Activated effector memory CD4-positive, alpha-beta T cell treated with anti-CD3 and anti-CD28 coated beads, Interleukin-2, amount 50 U/mL, for 16 hours (primary cell): ENCODE measurements around the gene CLSTN3.
A peak's percentile ranks its signal among the peaks of the same experiment; 100 is the strongest.

ENCODE experiments used
- DNase-seq: peaks from one replicate; pipeline ENCODE4 v3.0.0-alpha.2; 2020

The CLSTN3 gene

DNA sequence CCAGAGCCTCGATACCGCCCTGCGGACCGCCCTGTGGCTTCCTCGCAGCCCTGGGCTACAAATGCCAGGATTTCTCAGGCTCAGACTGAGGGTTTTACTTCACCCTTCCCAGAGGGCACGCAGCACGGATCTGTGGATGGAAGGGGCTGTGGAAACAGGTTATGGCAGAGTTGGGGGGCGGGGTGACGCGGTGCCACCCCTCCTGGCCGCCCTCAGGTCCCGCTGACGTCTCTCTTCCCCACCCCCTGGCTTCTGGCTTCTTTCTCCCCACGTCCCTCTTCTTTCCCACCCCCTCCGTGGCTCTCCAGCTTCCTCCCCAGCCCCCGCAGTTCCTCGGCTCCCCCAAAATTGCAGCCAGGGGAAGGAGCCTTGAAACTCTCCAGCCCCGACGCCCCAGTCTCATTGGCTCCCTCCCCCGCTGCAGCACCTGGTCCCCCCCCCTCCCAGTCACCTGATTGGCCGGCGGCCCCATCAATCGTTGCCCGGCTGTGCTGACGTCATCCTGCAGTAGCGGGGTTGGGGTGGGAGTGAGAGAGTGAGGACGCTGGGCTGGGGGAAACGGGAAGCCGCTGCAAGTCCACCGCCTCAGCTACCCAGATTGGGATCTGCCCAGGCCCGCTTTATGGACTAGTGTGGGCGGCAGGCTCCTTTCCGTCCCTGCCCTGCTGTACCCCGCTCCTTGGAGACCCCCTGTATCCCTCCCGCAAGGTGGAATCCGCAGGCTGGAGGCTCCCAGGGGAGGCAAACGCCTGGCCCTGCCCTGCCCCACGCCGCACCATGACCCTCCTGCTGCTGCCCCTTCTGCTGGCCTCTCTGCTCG is at the start of gene CLSTN3:
Gene CLSTN3 (plus strand): TSS at position 500 of the 820 bp plus-strand sequence. CDS start 278 bp downstream, at position 778.
- DNase-seq, result peak; percentile 94

GRCh38 chr12:7081037-7081436 is 49.1 kb upstream of the CLSTN3 start:
- no peak for DNase-seq

DNA sequence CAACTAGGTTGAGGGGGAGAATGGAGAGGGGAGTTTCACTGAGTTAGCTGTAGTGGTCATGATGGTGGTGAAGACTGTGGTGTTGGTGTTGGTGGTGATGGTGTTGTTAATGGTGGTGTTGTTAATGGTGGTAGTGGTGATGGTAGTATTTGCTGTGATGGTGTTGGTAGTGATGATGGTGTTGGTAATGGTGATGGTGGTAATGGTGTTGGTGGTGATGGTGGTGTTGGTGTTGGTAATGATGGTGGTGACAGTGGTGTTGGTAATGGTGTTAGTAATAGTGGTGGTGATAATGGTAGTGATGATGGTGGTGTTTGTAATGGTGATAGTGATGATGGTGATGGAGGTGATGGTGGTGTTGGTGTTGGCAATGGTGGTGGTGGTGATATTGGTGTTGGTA is 47.0 kb upstream of the CLSTN3 start:
- no peak for DNase-seq

DNA sequence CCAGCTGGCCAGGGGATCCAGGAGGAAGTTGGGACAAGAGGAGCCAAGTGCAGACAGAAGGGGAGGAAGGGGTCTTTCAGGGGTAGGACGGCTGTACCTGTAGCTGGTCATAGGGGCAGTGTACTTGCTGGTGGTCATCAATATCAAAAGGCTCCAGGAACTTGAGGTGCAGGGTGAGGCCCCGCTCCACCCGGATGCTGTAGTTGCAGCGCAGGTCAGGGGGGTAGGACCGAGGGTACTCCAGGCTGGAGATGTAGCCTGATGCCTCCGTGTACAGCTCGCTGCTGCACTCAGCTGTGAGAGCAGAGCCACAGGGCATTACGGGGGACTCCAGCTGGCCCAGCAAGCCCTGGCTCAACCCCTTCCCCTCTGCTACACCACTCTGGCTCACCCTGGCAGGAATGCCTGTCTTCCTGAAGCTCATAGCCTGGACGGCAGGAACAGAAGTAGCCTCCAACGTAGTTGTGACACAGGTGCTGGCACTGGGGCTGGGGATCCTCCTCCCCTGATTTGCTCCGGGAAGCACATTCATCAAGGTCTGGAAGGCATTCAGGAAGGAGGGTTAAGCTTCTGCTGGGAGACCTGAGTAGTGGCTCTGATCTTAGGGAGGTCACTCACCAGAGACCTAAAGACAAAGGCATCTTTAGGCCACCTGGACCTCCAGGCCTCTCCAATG is 40.8 kb upstream of the CLSTN3 start:
- no peak for DNase-seq

DNA sequence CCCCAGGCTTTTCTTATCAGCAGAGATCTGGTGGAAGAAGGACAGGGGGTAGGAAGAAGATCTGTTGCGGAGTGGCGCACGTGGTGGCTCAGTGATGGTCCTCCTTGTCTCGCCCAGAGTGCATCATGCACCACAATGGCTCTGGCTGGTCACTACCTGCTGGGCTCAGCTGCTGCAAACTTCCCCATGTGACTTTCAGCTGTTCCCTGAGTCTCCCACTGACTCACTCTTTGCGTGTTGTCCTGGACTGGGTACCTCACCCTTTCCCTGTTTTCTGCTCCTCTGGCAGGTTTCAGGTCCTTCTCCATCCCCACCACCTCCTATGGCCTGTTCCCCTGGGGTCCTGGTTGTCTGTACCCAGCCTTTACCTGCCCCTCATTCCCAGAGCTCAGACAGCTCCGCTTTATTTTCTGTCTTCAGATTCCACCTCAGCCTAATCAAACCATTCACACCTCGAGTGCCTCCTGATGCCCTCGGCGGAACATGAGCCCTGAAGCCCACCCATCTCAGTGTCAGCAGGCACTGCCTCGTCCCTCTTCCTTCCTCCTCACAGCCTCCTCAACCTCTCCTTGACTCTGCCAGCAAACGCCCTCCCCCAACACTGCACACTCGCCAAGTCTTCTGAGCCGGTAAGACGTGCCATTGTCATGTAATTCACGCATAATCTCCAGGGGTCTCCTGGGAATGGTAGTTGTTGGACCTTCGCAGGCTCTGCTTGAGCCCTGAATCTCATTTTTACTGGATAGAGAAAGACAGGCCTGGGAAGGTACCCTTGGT is 39.8 kb upstream of the CLSTN3 start:
- DNase-seq, result no peak

GRCh38 chr12:7091171-7091570 is 39.0 kb upstream of the CLSTN3 start:
- DNase-seq, result peak; percentile 28

DNA sequence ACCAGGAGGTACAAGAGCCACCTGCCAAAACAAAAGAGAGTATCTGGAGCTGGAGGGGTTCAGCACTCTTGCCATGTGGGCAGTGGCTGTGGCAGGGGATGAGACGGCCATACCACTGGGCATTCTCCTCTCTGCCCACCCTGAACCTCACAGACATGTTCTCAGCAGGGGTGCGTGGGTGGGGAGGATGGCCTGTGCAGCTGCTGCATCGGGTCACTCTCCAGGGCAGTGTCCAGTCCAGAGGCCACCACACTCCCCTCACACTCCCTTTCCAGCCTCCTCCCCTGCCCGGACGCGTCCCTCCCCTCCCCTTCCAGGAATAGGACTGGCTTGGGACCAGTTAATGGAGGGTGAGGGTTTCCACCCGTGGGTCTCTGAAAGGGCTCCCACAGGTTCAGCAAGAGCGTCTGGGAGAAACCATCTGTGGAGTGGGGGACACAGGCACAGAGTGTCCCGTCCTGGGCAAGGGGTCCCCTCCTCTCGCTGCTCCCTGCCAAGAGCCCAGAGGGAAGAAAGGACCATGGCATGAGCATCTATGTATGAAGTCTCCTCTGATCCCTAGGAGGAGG is 38.4 kb upstream of the CLSTN3 start:
- peak; percentile 46 for DNase-seq

DNA sequence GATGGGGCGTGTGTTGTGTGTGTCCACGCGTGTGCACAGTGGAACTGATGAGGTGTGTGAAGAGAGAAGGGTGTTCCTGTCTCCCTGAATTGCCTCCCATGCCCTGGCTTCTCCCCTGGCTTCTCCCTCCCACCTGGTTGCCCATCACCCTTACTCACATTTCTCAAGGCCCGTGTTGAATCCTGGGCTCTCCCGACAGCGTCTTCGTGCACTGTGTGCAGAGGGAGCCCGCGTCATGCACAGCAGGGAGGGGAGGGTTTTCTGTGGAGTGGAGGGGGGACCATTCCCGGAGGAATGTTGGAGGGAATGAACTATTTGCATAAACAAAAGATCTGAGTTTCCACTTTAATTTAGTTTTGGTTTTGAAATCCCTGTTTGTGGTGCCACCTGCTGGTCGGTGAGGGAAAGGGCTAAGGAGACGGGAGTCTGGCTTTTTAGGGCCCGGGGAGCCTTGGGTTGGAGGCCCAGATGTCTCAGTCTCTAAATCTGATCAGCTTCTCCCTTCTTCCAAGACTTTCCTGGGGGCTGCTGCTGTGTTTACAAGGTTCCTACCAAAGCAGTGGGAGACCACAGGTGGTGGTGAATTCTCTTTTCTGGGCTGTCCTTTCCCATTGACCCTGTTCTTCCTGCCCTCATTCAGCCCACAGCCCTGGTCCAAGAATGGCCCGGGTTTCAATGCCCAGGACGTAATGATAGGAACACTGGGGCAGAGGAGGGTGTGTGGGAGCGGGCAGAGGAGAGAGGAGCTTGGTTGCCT is 37.8 kb upstream of the CLSTN3 start, which contains the start of gene C1R:
Gene C1R (minus strand): TSS at position 217 of the 757 bp plus-strand sequence. CDS start 57 bp downstream, at position 160.
- peak; percentile 89 for DNase-seq

DNA sequence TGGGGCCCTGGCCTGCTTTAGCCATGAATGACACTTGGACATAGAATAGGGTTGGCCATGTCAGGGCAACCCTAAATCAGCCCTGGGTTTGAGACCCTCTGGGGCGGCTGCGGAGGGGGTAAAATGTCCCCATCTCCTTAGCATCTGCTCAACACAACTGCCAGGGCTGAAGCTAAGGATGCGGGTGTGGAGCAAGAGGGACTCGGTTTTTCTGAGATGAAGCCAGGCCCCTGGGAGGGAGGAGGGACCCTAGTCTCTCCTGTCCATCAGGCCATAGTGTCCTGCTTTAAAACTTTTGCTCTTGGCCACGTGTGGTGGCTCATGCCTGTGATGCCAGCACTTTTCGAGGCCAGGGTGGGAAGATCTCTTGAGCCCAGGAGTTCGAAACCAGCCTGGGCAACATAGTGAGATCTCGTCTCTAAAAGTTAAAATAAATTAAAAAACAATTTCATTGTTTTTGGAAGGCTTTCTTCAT is 37.1 kb upstream of the CLSTN3 start:
- DNase-seq, result peak; percentile 50

- DNase-seq, result peak; percentile 44
These were observed 36.7 kb upstream of the CLSTN3 start for GRCh38 chr12:7093486-7093885.

DNA sequence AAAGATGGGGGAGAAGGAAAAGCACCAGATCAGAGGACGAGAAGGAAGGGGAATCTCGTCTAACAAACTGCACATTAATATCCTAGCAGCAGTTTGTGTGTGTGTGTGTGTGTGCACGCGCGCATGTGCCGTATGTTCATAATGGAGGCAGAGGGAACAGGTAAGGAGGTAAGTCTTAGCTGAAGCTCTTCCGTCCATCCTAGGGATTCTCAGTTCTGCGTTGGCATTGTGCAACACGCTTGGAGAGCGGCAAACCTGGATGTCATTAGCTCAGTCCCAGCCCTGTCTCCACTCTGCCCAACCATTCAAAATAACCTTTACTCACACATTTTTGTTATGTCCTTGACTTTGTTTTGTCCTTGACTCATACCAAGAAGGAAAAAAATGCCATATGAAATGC is 36.3 kb upstream of the CLSTN3 start:
- DNase-seq, result peak; percentile 34

DNA sequence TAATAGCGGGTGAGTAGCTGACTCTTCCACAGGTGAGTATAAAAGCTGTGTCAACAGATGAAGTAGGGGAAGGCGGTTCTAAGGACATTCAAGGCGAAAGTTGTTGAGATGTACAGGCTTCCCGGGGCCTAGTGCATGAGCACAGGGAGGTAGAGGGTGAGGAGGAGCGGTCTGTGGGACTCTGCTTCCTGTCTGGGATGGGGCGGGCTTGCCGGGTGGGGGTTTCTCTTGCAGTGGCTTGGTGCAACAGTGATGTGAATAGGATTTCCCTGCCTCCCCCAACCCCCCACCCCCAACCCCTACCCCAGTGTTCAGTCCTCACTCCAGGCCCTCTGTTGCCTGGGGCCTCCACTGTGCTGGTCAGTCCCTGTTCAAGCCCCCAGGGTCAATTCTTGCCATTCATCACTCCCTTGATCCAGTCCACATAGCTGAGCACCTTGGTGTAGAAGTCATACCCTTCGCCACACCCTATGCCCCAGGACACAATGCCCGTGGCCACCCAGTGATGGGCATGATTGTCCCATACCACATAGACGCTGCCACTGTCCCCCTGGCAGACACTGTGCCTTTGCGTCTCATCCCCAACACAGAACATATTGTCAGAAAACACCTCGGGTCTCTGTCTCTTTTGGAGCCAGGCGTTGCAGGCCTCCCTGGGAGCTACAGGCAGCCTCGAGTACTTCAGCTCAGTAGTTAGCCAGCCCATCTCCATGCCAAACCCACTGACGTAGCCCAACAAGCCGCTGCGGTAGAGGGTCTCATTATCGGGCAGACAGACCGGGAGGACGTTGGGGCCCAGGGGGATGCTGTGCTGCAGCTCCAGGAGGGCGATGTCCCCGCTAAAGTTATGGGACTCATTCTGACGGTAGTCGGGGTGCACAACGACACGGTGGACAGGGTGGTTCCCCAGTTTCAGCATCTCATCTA is 33.9 kb upstream of the CLSTN3 start:
- peak; percentile 61 for DNase-seq

DNA sequence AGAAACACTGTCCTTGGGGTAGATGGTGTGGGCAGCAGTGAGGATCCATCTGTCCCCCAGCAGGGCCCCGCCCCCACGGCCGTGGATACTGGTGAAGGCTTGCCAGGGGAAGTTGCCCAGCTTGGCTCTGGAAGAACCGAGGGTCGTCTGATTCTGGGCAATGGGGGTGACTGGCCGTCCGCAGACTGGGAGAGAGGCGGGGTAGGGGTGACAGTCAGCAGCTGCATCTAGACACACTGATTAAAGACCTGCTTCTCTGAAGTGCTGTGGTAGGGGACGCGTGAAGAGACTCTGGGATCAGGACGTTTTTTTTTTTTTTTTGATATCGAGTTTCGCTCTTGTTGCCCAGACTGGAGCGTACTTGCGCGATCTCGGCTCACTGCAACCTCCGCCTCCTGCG is 33.2 kb upstream of the CLSTN3 start:
- peak; percentile 60 for DNase-seq

DNA sequence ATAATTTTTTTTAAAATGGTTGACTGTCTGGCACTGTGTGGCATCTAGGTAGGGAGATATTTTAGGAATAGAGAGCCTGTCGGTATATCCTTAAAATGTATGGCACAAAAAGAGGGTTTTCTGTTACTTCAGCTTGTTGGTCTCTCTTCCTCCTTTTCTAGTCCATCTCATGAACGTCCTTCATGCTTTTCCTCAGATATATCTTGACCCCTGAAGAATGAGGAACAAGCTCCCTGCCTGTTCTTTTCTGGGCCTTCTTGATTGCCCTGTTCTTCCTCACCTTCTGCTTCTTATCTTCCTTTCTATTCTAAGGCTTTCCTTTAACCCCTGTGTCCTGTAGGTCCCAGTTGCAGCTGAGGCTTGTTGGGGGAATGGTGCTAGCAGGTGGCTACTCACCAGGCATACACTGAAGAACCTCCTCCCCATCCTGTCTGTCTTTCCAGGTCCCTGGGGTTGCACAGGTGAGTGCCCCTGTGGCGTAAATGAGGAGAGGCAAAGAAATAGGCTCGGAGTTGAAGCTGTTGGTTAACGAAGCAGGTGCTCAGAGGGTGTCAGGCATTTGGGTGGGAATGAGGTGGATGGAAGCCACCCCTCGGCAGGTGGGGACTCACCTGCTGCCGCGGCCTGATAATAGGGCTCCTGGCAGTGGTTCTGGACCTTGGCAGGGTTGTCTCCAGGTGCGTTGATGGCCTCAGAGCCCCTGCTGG is 30.7 kb upstream of the CLSTN3 start:
- peak; percentile 43 for DNase-seq

GRCh38 chr12:7100239-7100638 is 29.9 kb upstream of the CLSTN3 start:
- DNase-seq, result peak; percentile 1

DNA sequence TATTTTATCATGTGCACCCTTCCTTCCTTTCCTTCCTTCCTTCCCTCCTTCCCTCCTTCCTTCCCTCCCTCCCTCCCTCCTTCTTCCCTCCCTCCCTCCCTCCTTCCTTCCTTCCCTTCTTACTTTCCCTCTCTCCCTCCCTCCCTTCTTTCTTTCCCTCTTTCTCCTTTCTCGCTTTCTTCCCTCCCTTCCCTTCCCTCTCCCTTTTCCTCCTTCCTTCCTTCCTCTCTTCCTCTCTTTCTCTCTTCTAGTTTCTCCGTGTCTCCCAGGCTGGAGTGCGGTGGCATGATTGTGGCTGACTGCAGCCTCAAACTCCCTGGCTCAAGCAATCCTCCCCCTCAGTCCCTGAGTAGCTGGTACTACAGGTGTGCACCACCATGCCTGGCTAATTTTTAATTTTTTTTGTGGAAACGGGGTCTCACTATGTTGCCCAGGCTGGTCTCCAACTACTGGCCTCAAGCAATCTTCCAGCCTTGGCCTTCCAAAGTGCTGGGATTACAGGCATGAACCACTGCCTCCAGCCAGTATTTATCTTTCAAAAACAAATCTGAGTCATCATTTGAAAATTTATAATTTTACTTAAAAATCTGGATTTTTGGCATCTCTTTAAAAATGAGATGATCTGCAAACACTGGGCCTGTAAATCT is 29.0 kb upstream of the CLSTN3 start:
- DNase-seq, result peak; percentile 19

DNA sequence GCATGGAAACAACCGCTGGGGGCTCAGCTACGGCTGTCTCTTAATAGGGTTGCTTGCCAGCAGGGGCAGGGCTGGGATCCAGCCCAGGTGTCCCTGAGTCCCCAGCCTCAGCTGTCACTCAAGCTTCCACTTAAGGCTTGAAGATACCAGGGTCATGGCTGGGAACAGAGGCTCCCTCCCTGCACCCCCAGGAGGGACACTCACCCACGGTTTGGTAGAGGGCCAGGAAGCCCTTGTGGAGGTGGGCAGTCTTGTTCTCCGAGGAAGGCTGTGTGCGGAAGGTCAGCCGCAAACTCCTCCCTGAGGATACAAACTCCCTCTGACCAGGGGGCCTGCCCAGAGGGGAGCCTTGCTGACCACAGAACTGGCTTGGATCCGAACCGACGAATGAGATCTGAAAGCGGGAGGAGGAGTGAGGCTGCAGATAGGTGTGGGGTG is 28.5 kb upstream of the CLSTN3 start:
- DNase-seq, result peak; percentile 38

GRCh38 chr12:7102582-7102981 is 27.6 kb upstream of the CLSTN3 start:
- no peak for DNase-seq

DNA sequence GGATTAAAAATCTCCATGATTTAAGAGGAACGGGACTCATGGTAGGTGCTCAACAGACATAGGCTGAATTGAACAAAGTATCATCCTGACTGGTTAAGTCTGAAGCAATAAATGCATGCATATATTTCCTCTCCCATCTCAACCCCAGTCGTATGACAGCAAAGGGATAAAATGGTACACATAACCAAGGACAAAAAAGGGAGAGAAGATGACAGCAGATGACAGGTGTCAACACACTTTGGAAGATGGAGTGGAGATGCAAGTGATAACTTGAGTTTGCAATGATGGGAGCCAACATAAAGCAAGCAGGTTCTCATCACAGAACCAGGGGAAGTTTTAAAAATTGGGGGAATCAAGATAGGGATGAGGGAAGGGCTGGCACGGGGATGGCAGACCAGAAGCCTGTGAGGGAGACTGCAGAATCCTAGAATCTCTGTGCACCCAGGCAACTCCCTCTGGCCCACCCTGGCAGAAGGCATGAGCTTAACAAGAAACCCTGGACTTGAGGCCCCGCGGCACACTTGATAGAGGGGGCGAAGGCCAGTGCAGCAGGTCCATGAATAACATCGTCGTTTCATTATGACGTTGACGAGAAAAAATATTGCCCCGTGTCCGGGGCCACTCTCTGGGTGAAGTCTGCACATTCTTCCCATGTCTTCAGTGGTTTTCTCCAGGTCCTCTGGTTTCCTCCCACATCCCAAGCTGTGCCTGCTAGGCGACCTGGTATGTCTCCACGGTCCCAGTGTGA is 26.2 kb upstream of the CLSTN3 start:
- no peak for DNase-seq
